Stimulated activated CD8-positive, alpha-beta memory T cell treated with anti-CD3 and anti-CD28 coated beads, Interleukin-4, amount 100 ng/mL, for 48 hours (primary cell): ENCODE data around the gene BEX5.
A peak's percentile ranks its signal among the peaks of the same experiment; 100 is the strongest.
"Not testable (repeated sequence)": the region's sequence is repeated elsewhere in the genome, so short reads cannot be mapped to it uniquely, and the experiment has no call there.

Source experiments
- DNase-seq: peaks from one replicate; pipeline ENCODE4 v3.0.0-alpha.2; 2020

The BEX5 gene

DNA sequence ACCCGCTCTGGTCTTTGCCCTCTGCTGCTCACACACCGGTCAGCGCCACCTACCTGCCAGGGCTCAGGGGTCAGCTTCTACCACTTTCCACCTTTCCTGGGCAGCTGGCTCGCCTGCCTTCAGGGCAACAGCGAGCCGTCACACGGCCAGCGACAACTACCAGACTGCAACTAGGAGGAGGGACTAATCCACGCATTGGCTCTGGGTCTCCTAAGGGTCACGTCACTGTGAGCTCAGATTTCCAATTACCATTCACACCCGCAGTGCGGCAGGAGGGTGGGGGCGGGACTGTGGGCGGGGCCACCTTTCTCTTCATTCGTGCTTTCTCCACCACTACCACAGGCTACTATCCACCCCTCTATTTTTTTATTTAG is at the start of gene BEX5:
TSS of gene BEX5 (minus strand) at position 172 of the 374 bp plus-strand sequence. CDS start 1,712 bp downstream, outside the sequence.
- peak; percentile 38 for DNase-seq

- no peak for DNase-seq
These were observed 30.4 kb upstream of the BEX5 start for GRCh38 chrX:102185967-102186720.

- peak; percentile 30 for DNase-seq
These were observed 624 bp downstream of the BEX5 start for GRCh38 chrX:102154900-102155805.

GRCh38 chrX:102154218-102154860 is 1.4 kb downstream of the BEX5 start:
- peak; percentile 26 for DNase-seq

DNA sequence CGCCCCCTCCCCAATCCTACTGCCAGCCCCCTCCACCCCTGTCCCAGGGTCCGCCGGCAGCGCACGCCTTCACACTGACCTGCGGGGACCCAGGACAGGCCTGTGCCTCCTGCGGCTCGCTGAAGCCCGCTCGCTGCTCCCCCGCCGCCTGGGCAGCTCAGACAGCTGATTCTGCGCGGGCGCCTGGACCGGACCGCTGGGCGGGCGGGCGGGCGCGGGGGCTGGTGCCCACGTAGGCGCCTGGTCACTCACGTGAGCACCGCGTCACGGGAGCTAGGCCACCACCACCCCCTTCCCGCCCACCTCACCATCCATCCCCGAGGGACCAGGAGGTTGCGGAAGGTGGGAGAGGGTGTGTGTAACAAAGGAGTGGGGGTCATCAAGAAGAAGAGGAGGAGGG is 13.5 kb downstream of the BEX5 start, which contains the start of gene TCEAL6:
TSS of gene TCEAL6 (minus strand) at position 208 of the 400 bp plus-strand sequence.
- DNase-seq: not testable (repeated sequence)

- not testable (repeated sequence) for DNase-seq
These were observed 14.1 kb downstream of the BEX5 start for GRCh38 chrX:102141631-102142030.

DNA sequence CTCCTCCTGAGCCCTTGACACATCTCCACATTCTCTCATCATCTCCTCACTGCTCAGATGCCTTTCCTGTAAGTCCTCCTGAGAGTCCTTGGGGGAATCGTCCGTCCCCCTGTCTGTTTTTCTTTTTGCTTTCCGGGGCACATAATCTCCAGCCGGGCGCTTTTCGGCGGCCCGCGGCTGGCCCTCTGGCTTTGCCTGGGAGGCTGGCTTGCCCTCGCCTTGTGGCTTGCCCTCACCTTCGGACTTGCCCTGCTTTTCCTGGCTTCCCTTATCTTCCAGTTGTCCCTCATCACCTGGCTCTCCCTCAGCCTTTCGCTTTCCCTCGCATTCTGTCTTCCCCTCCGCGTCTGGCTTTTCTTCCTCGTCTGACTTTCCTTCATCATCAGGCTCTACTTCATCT is 14.9 kb downstream of the BEX5 start:
- DNase-seq: not testable (repeated sequence)

- DNase-seq: no peak
These were observed 17.7 kb downstream of the BEX5 start for GRCh38 chrX:102138064-102138463.

- DNase-seq: no peak
These were observed 26.3 kb downstream of the BEX5 start for GRCh38 chrX:102129473-102129872.

DNA sequence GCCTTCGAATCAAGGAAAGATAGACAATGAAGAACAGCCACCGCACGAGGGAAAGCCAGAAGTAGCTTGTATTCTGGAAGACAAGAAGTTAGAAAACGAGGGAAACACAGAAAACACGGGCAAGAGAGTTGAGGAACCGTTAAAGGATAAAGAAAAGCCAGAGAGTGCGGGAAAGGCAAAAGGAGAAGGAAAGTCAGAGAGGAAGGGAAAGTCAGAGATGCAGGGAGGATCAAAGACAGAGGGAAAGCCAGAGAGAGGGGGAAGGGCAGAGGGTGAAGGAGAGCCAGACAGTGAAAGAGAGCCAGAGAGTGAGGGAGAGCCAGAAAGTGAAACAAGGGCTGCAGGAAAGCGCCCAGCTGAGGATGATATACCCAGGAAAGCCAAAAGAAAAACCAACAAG is 28.9 kb downstream of the BEX5 start:
- no peak for DNase-seq

- not testable (repeated sequence) for DNase-seq
These were observed 29.5 kb downstream of the BEX5 start for GRCh38 chrX:102126080-102126818.

DNA sequence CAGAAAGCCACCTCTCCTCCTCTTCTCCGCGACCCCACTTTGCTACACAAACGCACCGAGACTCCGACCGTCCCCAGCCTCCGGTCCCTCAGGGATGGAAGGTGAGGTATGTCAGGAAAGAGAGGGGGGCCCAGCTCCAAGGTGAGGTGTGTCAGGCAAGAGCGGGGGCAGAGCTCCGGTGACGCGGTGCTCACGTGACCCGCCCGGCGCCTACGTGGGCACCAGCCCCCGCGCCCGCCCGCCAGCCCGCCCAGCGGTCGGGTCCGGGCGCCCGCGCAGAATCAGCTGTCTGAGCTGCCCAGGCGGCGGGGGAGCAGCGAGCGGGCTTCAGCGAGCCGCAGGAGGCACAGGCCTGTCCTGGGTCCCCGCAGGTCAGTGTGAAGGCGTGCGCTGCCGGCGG is 30.3 kb downstream of the BEX5 start, which contains the start of gene TCEAL2:
TSS of gene TCEAL2 (plus strand) at position 244 of the 400 bp plus-strand sequence. CDS start 1,152 bp downstream, outside the sequence.
- DNase-seq: not testable (repeated sequence)

GRCh38 chrX:102125014-102125413 is 30.8 kb downstream of the BEX5 start:
- not testable (repeated sequence) for DNase-seq

DNA sequence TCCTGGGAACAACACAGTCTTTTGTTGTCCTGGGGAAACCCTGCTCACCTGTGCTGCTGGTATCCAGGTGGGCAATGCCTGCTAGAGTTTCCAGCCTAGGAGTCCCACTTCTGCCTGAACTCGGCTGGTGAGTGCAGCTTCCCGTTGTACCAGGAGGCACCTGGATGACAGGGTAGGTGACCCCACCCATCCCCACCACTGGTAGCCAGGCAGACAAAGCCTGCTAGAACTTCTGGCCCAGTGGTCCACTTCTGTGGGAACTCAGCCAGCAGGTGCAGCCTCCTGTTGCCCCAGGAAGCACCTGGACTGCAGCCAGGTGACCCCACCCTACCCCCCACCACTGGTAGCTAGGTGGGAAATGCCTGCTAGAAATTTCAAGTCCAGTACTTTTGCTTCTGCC is 40.0 kb downstream of the BEX5 start:
- DNase-seq: no peak

DNA sequence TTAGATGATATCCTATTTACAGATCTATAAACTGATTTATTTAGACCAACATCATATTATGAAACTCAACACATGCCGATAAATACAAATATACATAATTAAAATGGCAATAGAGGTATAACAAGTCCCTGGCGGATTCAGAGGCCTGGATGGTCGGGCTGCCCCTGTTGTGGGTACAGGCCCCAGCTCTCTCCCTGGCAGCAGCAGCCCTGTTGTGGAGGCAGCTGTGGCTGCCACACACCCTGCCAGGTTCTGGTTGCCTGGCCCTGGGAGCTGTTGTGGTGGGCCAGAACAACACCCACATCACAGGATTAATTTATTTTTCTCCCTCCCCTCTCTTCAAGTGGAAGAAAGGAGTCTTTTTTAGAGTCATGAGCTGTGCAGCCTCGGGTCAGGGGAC is 42.4 kb downstream of the BEX5 start:
- DNase-seq: no peak
